ENCODE measurements around the gene FAM98C. TPM values are rescaled to one million over a fixed set of nuclear protein-coding genes. Genes with fewer than 3 reads are reported as not detected.

The FAM98C gene
- total and polyA plus RNA-seq, 2 donors (not counting 1 experiment from before 2014, with no cell fraction given) = 44.1 to 73.5 TPM

DNA sequence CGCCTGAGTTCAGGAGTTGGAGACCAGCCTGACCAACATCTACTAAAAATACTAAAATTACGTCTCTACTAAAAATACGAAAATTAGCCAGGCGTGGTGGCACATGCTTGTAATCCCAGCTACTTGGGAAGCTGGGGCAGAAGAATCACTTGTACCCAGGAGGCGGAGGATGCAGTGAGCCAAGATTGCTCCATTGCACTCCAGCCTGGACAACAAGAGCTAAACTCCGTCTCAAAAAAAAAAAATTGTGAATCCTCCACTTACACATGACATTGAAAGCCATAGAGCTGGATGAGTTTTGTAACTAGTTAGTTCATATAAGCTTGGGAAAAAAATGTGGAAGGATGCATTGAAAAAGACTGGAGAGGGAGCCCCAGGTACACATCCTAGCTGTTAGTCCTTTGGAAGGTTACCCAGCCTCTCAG, 29.0 kb upstream of the FAM98C start:
- H3K79me2 ChIP-seq (ENCODE audit: control insufficient read depth, insufficient read depth, low read length) = peaks cover 34% of the 10 kb centered on the region
- peak overlapping the region; percentile 93 for H3K4me2 ChIP-seq (replicated peaks; ENCODE audit: low read depth, low read length, poor library complexity, severe bottlenecking)
- Mint-ChIP-seq H3K27me3 (peaks cover 9% of the 10 kb centered on the region), H3K27ac (peak overlapping the region; percentile 96), H3K4me3 (peak overlapping the region; percentile 93), H3K4me1 (peaks cover 26% of the 10 kb centered on the region), H3K9me3 (ENCODE audit: insufficient read depth) (no peaks in the 10 kb centered on the region)
- peak overlapping the region; percentile 90 for H2AFZ ChIP-seq (ENCODE audit: insufficient read depth, low read depth, low read length, poor library complexity, severe bottlenecking)
- peaks cover 17 to 26% of the 10 kb centered on the region in 2 donors for H3K4me1 ChIP-seq (ENCODE audit: control insufficient read depth in 2 of 2, insufficient read depth in 2 of 2, low read length in 2 of 2)
- ChIA-PET CTCF (interaction anchor here (0.6 to 2.3 kb wide), 24 partner anchors 12 to 560 kb away, joined by 3 to 27 read pairs (median 4); partner anchors contain the start of genes ACTN4, CATSPERG, FAM98C and MRPS12), POLR2A (interaction anchor here (0.6 to 1.5 kb wide), 10 partner anchors 12 to 1882 kb away, joined by 3 to 14 read pairs (median 6); partner anchors contain the start of genes CATSPERG, EIF3K, FAM98C and GGN)
- WGBS (ENCODE audit: insufficient coverage) = 82% methylated on average over 5 of the region's 6 CpGs
- H4K20me1 ChIP-seq (ENCODE audit: control insufficient read depth, insufficient read depth, low read length, poor library complexity, severe bottlenecking) = peaks cover 40% of the 10 kb centered on the region
- DNase-seq = no peak
- intact Hi-C loops (cut with micrococcal nuclease) = loop anchor here (1.0 to 2.0 kb wide), 12 partner anchors 13 to 1039 kb away; partner anchors contain the start of genes ACTN4, EIF3K, FAM98C and NFKBIB
- peak overlapping the region; percentile 70 for H3K9ac ChIP-seq (ENCODE audit: low read length)
- H3K36me3 ChIP-seq (replicated peaks in 1 of 2; ENCODE audit: control extremely low read depth in 1 of 2, control insufficient read depth in 1 of 2, extremely low read depth in 1 of 2, insufficient read depth in 2 of 2, low read length in 1 of 2) = peaks cover 0 to 11% of the 10 kb centered on the region in 2 experiments
- H3K27ac ChIP-seq (ENCODE audit: low read length in 2 of 2) = peak overlapping the region; percentile 60 to 90
- H3K4me3 ChIP-seq (ENCODE audit: control extremely low read depth in 1 of 5, extremely low read depth in 1 of 5, insufficient read depth in 1 of 5, low read depth in 2 of 5, low read length in 4 of 5) = peak overlapping the region; percentile 43 to 80 (median 60)
- TF ChIP-seq EZH2 (IDR thresholded peaks at IDR 0.05; ENCODE audit: borderline replicate concordance, insufficient read depth, low read depth, low read length, poor library complexity, severe bottlenecking) = no peak
- TF ChIP-seq, protein P1, sequence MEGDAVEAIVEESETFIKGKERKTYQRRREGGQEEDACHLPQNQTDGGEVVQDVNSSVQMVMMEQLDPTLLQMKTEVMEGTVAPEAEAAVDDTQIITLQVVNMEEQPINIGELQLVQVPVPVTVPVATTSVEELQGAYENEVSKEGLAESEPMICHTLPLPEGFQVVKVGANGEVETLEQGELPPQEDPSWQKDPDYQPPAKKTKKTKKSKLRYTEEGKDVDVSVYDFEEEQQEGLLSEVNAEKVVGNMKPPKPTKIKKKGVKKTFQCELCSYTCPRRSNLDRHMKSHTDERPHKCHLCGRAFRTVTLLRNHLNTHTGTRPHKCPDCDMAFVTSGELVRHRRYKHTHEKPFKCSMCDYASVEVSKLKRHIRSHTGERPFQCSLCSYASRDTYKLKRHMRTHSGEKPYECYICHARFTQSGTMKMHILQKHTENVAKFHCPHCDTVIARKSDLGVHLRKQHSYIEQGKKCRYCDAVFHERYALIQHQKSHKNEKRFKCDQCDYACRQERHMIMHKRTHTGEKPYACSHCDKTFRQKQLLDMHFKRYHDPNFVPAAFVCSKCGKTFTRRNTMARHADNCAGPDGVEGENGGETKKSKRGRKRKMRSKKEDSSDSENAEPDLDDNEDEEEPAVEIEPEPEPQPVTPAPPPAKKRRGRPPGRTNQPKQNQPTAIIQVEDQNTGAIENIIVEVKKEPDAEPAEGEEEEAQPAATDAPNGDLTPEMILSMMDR (IDR thresholded peaks at IDR 0.05) = no peak
- no peaks in the 10 kb centered on the region for H3K9me3 ChIP-seq (ENCODE audit: control extremely low read depth in 1 of 3, control insufficient read depth in 2 of 3, insufficient read depth in 1 of 3, low read length in 2 of 3)
- no peak for ATAC-seq (ENCODE audit: low read depth)
- peaks cover 0 to 10% (median 0%) of the 10 kb centered on the region in 4 experiments for H3K27me3 ChIP-seq (replicated peaks in 1 of 4; ENCODE audit: control extremely low read depth in 1 of 4, control insufficient read depth in 3 of 4, insufficient read depth in 4 of 4, low read length in 3 of 4)

All from B cell (primary cell).